ENCODE measurements around the gene COL19A1.

The COL19A1 gene

DNA sequence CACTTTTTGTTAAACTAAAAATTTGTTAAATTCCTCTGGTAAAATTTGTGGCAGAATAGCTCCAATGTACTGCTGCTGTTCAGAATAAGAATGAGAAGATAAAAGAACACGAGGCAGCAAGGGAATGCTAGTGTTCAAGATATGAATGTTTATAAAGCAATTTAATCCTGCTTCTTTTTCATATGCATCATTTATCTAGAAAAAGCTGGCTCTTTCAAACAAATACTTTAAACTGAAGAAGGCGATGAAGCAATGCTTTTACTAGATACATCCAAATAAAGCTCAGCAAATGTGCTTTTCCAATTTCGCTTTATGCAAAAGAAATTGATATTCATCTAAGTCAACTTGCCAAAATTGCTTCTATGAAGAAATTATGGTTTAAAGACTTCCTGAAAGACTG lies 370.0 kb downstream of the COL19A1 start:
- no peak for FAIRE-seq

DNA sequence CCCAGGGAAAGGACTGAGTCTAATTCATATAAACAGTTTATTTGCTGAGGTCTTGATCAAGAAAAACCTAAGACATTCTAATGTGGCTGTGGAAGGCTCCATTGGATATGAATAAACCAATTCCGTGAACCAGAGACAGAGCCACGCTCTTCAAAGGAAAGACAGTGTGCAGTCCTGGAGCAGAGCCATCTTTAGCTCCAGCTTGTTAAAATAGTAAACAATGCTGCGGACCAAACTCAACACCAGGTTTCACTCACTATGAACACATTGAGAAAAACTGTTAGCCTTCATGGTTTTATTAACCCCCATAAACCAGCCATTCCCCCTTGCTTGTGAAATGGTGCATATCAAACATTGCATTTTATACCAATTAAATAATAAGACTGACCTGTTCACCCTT lies 374.7 kb downstream of the COL19A1 start:
- no peak for FAIRE-seq

DNA sequence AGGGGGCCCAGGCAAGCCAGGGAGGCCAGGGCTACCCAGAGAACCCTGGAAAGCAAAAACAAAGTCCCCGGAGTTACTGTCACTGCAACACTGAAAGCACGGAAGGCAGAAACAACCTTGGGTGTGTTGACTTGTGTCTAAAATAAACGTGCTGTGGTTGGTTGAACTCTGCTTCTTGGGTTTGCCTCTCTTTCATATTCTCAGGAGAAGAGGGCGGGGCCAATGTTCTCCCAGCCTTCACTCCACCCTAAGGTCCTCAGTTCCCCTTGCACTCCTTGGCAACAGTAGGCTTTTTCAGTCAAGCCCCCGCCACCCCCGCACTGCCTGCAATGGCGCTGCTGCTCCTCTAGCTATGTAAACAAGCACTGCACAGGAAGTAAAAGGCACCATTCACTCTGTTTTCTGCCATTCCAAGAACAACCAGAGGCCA lies 375.6 kb downstream of the COL19A1 start:
- FAIRE-seq: no peak

DNA sequence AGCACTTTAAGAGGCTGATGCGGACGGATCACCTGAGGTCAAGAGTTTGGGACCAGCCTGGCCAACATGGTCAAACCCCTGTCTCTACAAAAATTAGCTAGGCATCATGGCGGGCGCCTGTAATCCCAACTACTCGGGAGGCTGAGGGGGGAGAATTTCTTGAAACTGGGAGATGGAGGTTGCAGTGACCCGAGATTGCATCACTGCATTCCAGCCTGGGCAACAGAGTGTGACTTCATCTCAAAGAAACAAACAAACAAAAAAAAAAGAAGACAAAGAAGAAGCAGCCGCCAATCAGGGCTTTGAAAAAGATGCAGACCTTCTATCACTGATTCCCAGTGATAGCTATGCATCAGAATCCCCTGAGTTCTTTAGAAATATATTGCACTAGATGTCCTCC lies 379.8 kb downstream of the COL19A1 start:
- FAIRE-seq: no peak

DNA sequence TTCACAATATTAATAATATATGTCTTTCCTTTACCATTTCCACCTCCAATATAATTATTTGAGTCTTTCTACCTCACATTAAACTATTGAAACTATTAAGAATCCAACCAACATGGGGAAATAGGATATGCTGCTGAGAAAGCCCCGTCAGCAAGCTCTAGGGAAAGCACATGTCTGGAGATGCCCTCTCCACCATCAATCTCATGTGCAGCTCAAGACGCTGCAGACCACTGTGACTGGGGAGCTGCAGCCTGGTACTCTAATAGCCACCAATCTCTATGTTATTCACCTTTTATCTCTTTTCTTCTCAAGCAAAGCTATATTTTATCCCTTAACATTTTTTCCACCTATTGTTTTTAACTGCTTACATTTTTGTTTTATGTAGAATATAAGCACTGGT lies 386.2 kb downstream of the COL19A1 start:
- FAIRE-seq: no peak

DNA sequence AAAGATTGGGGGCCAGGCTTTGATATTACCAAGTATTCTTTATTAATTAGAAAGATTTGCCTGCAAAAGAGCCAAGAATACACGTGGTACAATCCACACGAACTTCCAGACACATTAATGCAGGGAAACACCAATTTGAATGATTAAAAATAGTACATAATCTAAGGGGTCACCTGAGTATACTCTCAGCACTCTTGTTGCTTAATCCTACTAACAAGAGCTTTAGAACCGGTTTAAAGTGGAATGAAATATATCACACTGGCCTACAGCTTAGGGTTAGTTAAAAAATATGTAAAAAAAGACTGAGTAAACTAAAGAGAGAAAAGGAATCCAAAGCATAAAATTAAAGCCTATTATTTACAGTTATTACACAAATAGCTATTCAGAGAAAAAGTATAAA lies 387.6 kb downstream of the COL19A1 start:
- no peak for FAIRE-seq

DNA sequence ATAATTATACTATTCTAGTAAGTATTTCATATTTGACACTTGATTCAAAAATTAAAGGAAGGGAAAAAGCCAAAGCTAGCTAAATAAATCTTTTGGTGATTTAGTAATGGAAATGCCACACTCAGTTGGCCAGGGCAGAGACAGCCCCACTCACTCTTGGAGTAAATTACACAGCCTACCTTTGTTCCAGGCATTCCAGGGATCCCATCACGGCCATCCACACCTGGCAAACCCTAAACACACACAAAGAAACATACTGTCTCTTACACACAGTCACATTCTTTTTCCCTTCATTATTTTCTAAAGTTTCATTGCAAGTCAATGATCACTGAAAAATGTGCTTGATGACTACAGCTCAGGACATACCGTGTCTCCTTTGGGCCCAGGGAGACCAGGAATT lies 388.4 kb downstream of the COL19A1 start:
- FAIRE-seq: no peak

DNA sequence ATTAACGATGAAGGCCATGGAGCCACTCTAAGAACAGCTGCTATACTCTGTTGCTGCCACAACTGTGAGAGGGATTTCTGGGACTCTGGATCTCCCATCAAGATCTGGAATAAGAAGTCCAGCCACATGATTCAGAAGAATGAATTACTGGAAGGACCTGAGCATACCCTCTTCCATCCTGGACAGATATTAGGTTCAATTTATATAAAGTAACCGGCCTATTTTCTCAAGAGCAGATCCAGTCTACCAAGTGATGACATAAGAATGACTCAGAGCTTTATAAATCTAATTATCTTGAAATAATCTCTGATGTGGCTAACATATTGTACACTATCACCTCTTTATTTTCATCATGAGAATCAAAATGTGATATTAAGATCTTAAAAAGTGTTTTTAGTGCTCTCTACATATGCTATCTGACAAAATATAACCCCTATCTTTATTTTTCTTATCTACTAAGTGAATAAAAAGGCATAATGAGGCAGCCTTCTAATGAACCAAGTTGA lies 391.5 kb downstream of the COL19A1 start:
- FAIRE-seq: no peak

DNA sequence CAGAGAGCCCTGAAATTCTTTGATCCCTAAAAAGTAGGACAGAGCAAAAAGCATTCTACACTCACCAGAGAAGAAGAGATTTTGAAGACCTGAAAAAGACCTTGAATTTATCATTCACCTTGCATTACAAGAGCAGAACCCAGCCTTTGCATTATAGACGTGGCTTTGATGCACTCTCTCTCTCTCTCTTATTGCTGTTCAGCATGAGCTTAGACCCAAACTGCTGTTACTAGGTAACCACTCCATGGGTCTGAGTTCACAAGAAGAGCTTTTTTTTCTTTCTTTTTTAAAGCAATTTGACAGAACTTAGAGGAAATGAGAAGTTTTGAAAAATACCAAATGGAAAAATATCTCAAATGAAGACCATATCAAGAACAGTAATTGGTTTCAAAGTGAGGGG lies 392.1 kb downstream of the COL19A1 start:
- FAIRE-seq: no peak

All from colon (tissue), 2 donors.